A549 (cell line): ENCODE data around the gene SOX5. TPM values are rescaled to one million over a fixed set of nuclear protein-coding genes. Genes with fewer than 3 reads are reported as not detected.

Source experiments
- ATAC-seq, 2 experiments: fragments of 200-7000 bp in 1 of 2; fragments of >200 bp in 1 of 2; cut with Nextera tagmentation in 1 of 2; cut with Tn5 transposase in 1 of 2; 3 replicates each; pipeline versions ENCODE4 v1.8.0 to v1.9.1; 2018 to 2020; ENCODE audit warnings: mild to moderate bottlenecking in 1 of 2, moderate library complexity in 1 of 2
- CTCF ChIA-PET: fragments of 300-600 bp; sonication (Branson Sonifier 250); formaldehyde crosslinking; extraction: SDS; loops from one replicate; lab custom pipeline; 2021; ENCODE audit warnings: antibody characterized with exemption, inconsistent platforms; lab: Yijun Ruan, JAX
- POLR2A ChIA-PET: fragments of 350-600 bp; formaldehyde crosslinking; extraction: SDS; loops from one replicate; lab custom pipeline; 2021; ENCODE audit warnings: antibody characterized with exemption, inconsistent platforms; lab: Yijun Ruan, JAX
- DNase-seq, 2 experiments: peaks; one replicate each; pipeline versions ENCODE4 v3.0.0 to v3.0.0-alpha.2; 2011 to 2016; ENCODE audit warnings: low read depth in 1 of 2, low spot score in 1 of 2
- FAIRE-seq: peaks from 2 replicates; lab custom pipeline; 2011; peaks lifted over from hg19 to GRCh38; lab: Jason Lieb, UNC
- H3K27ac ChIP-seq, 2 experiments: fragments of >200 bp; sonication (Bioruptor Twin); formaldehyde crosslinking; 3 replicates each; pipeline ENCODE4 v1.5.1; 2016 to 2017
- H3K4me1 ChIP-seq: fragments of >200 bp; sonication (Bioruptor Twin); formaldehyde crosslinking; 3 replicates; pipeline ENCODE4 v1.6.1; 2016
- H3K4me2 ChIP-seq: fragments of >200 bp; sonication (Bioruptor Twin); formaldehyde crosslinking; 3 replicates; pipeline ENCODE4 v1.6.1; 2016
- H3K4me3 ChIP-seq: fragments of >200 bp; sonication (Bioruptor Twin); formaldehyde crosslinking; 3 replicates; pipeline ENCODE4 v1.5.1; 2016
- H3K9me3 ChIP-seq: fragments of >200 bp; sonication (Bioruptor Twin); formaldehyde crosslinking; 3 replicates; pipeline ENCODE4 v1.6.1; 2016
- BCL3 ChIP-seq: fragments of >200 bp; sonication (Bioruptor Twin); formaldehyde crosslinking; IDR thresholded peaks from 3 replicates; pipeline ENCODE4 v1.6.1; 2016
- BHLHE40 ChIP-seq: IDR thresholded peaks from 2 replicates; pipeline ENCODE4 v1.6.1; 2012; ENCODE audit warnings: low read depth, low read length, inconsistent platforms
- CBX2 ChIP-seq: fragments of 200-600 bp; sonication (generic); IDR thresholded peaks from 2 replicates; pipeline ENCODE4 v1.6.1; 2016; ENCODE audit warnings: low read depth, mild to moderate bottlenecking, borderline replicate concordance
- CBX8 ChIP-seq: fragments of 200-600 bp; sonication (generic); IDR thresholded peaks from 2 replicates; pipeline ENCODE4 v1.6.1; 2016
- CEBPB ChIP-seq, 2 experiments: fragments of >200 bp in 1 of 2; sonication (Bioruptor Twin) in 1 of 2; formaldehyde crosslinking in 1 of 2; IDR thresholded peaks; 2 replicates each; pipeline ENCODE4 v1.6.1; 2012 to 2016
- CHD2 ChIP-seq: fragments of 150-350 bp; IDR thresholded peaks from 2 replicates; pipeline ENCODE4 v1.6.1; 2014; ENCODE audit warnings: low read length; ENCODE audit not compliant: partially characterized antibody
- CHD4 ChIP-seq: fragments of 200-600 bp; sonication (generic); IDR thresholded peaks from 2 replicates; pipeline ENCODE4 v1.6.1; 2016; ENCODE audit warnings: antibody characterized with exemption, mild to moderate bottlenecking, borderline replicate concordance
- E2F6 ChIP-seq: IDR thresholded peaks from 2 replicates; pipeline ENCODE4 v1.6.1; 2012; ENCODE audit warnings: low read depth, borderline replicate concordance
- FOSB ChIP-seq: fragments of 250-450 bp; sonication (Bioruptor Pico); IDR thresholded peaks from 2 replicates; pipeline ENCODE4 v1.5.0; 2020; ENCODE audit warnings: mild to moderate bottlenecking, moderate library complexity
- FOSL2 ChIP-seq, 2 experiments: fragments of 450-650 bp in 1 of 2; fragments of >200 bp in 1 of 2; sonication (Bioruptor Twin) in 1 of 2; formaldehyde crosslinking; IDR thresholded peaks; 2 replicates each; pipeline versions ENCODE4 v1.5.0 to v1.6.1; 2016 to 2020; ENCODE audit warnings: mild to moderate bottlenecking in 1 of 2, moderate library complexity in 1 of 2
- FOXS1 ChIP-seq: fragments of 250-450 bp; sonication (Bioruptor Pico); IDR thresholded peaks from 2 replicates; pipeline ENCODE4 v1.5.0; 2020; ENCODE audit warnings: mild to moderate bottlenecking, moderate library complexity
- HDAC2 ChIP-seq: fragments of 200-600 bp; sonication (generic); IDR thresholded peaks from 2 replicates; pipeline ENCODE4 v1.6.1; 2016
- HEYL ChIP-seq: fragments of 250-450 bp; sonication (Bioruptor Pico); IDR thresholded peaks from 2 replicates; pipeline ENCODE4 v1.8.0; 2021; ENCODE audit warnings: mild to moderate bottlenecking, moderate library complexity
- HMGXB4 ChIP-seq: fragments of 250-450 bp; sonication (Bioruptor Pico); IDR thresholded peaks from 2 replicates; pipeline ENCODE4 v1.5.0; 2021; ENCODE audit warnings: mild to moderate bottlenecking, moderate library complexity, borderline replicate concordance
- HOXB5 ChIP-seq: fragments of 250-450 bp; sonication (Bioruptor Pico); IDR thresholded peaks from 2 replicates; pipeline ENCODE4 v1.5.0; 2020; ENCODE audit warnings: mild to moderate bottlenecking, moderate library complexity
- KDM5A ChIP-seq: fragments of 200-600 bp; sonication (generic); IDR thresholded peaks from 2 replicates; pipeline ENCODE4 v1.6.1; 2016; ENCODE audit warnings: antibody characterized with exemption, mild to moderate bottlenecking
- MAFK ChIP-seq: fragments of 450-650 bp; IDR thresholded peaks from 2 replicates; pipeline ENCODE4 v1.6.1; 2014; ENCODE audit not compliant: partially characterized antibody
- NR3C1 ChIP-seq: fragments of >200 bp; sonication (Bioruptor Twin); formaldehyde crosslinking; IDR thresholded peaks from 3 replicates; pipeline ENCODE4 v1.6.1; 2017
- POLR2AphosphoS2 ChIP-seq: conservative IDR thresholded peaks from 2 replicates; pipeline ENCODE4 v1.6.1; 2012; ENCODE audit warnings: low read length, improper control_type of control experiment, inconsistent platforms
- RARB ChIP-seq: fragments of 250-450 bp; sonication (Bioruptor Pico); IDR thresholded peaks from 2 replicates; pipeline ENCODE4 v1.8.0; 2021; ENCODE audit warnings: mild to moderate bottlenecking, moderate library complexity
- RCOR1 ChIP-seq: fragments of 150-350 bp; IDR thresholded peaks from 2 replicates; pipeline ENCODE4 v1.6.1; 2014; ENCODE audit warnings: antibody characterized with exemption, low read length, low read depth
- RNF2 ChIP-seq: fragments of 200-600 bp; sonication (generic); IDR thresholded peaks from 2 replicates; pipeline ENCODE4 v1.6.1; 2016; ENCODE audit warnings: low read depth, mild to moderate bottlenecking, antibody characterized with exemption, moderate library complexity, borderline replicate concordance
- SMC3 ChIP-seq: fragments of >200 bp; sonication (Bioruptor Twin); formaldehyde crosslinking; IDR thresholded peaks from 3 replicates; pipeline ENCODE4 v1.6.1; 2018; ENCODE audit warnings: inconsistent platforms
- SREBF2 ChIP-seq: fragments of 450-650 bp; IDR thresholded peaks from 2 replicates; pipeline ENCODE4 v1.6.1; 2014; ENCODE audit warnings: mild to moderate bottlenecking, moderate library complexity
- TFCP2L1 ChIP-seq: fragments of 250-450 bp; sonication (Bioruptor Pico); IDR thresholded peaks from 2 replicates; pipeline ENCODE4 v1.5.0; 2021; ENCODE audit warnings: mild to moderate bottlenecking
- TP53 ChIP-seq: fragments of 250-450 bp; sonication (Bioruptor Pico); IDR thresholded peaks from 2 replicates; pipeline ENCODE4 v1.5.0; 2021; ENCODE audit warnings: mild to moderate bottlenecking, moderate library complexity
- ZSCAN20 ChIP-seq: fragments of 250-450 bp; sonication (Bioruptor Pico); IDR thresholded peaks from 2 replicates; pipeline ENCODE4 v1.8.0; 2022; ENCODE audit warnings: mild to moderate bottlenecking, moderate library complexity
- WGBS: methylation state at CpG from one replicate; pipeline ENCODE4 v1.1.6; 2017; ENCODE audit errors: missing lambda C conversion rate; 5-methylcytosine and 5-hydroxymethylcytosine counted together
- polyA plus RNA-seq, 4 experiments: library from polyadenylated mRNA; depleted of rRNA in 3 of 4; stranded (reverse); fragments of >200 nt; fragmentation: RNase III in 1 of 4; extraction: RNeasy Plus Mini Kit Qiagen cat#74134 plus additional on column Dnase treatment in 1 of 4; gene quantifications; 2 replicates in 3 of 4; 3 replicates in 1 of 4; pipeline ENCODE4 v1.2.3, GENCODE V29; 2011 to 2017

The SOX5 gene
- polyA plus RNA-seq, 2 of the 4 experiments (the other 2 are of a cell fraction), result not detected

- POLR2A ChIA-PET, result no interaction called here
- H3K4me2 ChIP-seq, result no peak overlapping the region
- TF ChIP-seq TFCP2L1 (CRISPR knock-in tag), result no peak
- TF ChIP-seq HEYL (CRISPR knock-in tag), result no peak
- TF ChIP-seq CBX2, result no peak
- TF ChIP-seq SMC3, result no peak
- TF ChIP-seq TP53 (CRISPR knock-in tag), result no peak
- TF ChIP-seq CBX8, result no peak
- TF ChIP-seq, all 56 proteins: peak for 0
- CTCF ChIA-PET, result no interaction called here
- Histone ChIP-seq H3K9me3 (no peaks in the 10 kb centered on the region), H3K4me1 (no peaks in the 10 kb centered on the region), H3K27ac (no peak overlapping the region), H3K4me3 (no peak overlapping the region)
- ATAC-seq (no peak), FAIRE-seq (no peak), DNase-seq (no peak)
- WGBS, result 8% methylated on average over 5 of the region's 5 CpGs
Observed at GRCh38 chr12:23771240-23771949, 178.1 kb downstream of the SOX5 start.

GRCh38 chr12:23770202-23770938, 179.1 kb downstream of the SOX5 start:
- CTCF ChIA-PET, result no interaction called here
- DNase-seq (no peak), FAIRE-seq (no peak)
- Histone ChIP-seq H3K9me3 (no peaks in the 10 kb centered on the region), H3K27ac (no peak overlapping the region), H3K4me2 (no peak overlapping the region)
- 14% methylated on average over 3 of the region's 3 CpGs for WGBS
- TF ChIP-seq MAFK, result no peak
- TF ChIP-seq CBX2, result no peak
- TF ChIP-seq CHD4, result no peak
- TF ChIP-seq NR3C1, result no peak
- TF ChIP-seq CEBPB (IDR thresholded peaks at IDR 0.05), result no peak
- TF ChIP-seq, all 56 proteins: peak for 0
- Histone ChIP-seq H3K4me3 (no peak overlapping the region), H3K4me1 (no peaks in the 10 kb centered on the region)
- POLR2A ChIA-PET, result no interaction called here
- ATAC-seq, result no peak

GRCh38 chr12:23767834-23768233, 181.6 kb downstream of the SOX5 start:
- CTCF ChIA-PET, result no interaction called here
- ATAC-seq, result no peak

GRCh38 chr12:23763724-23764123, 185.7 kb downstream of the SOX5 start:
- CTCF ChIA-PET, result no interaction called here
- no peak overlapping the region for H3K4me2 ChIP-seq
- no peaks in the 10 kb centered on the region for H3K4me1 ChIP-seq
- POLR2A ChIA-PET, result no interaction called here
- TF ChIP-seq CHD2 (no peak), POLR2AphosphoS2 (no peak), MAFK (no peak), RCOR1 (no peak), RARB (no peak), FOSB (CRISPR knock-in tag) (no peak), HEYL (CRISPR knock-in tag) (no peak), RNF2 (no peak), FOXS1 (CRISPR knock-in tag) (no peak), HMGXB4 (no peak), BCL3 (no peak), KDM5A (no peak), HDAC2 (no peak), ZSCAN20 (CRISPR knock-in tag) (no peak), BHLHE40 (no peak)
- ATAC-seq (no peak), DNase-seq (no peak), FAIRE-seq (no peak)
- H3K4me3 ChIP-seq, result no peak overlapping the region
- WGBS, result 2% methylated on average over 1 of the region's 1 CpG
- H3K27ac ChIP-seq, result no peak overlapping the region
- no peaks in the 10 kb centered on the region for H3K9me3 ChIP-seq

More at GRCh38 chr12:23767834-23768233, 181.6 kb downstream of the SOX5 start:
- TF ChIP-seq FOSL2 (IDR thresholded peaks at IDR 0.05) (no peak), FOSL2 (CRISPR knock-in tag; IDR thresholded peaks at IDR 0.05) (no peak), E2F6 (no peak), SREBF2 (no peak), HDAC2 (no peak), HOXB5 (CRISPR knock-in tag) (no peak)
- TF ChIP-seq, all 56 proteins: peak for 0
- no peak for FAIRE-seq
- H3K4me2 ChIP-seq, result no peak overlapping the region
- no peaks in the 10 kb centered on the region for H3K9me3 ChIP-seq
- no peak overlapping the region for H3K27ac ChIP-seq
- no peak for DNase-seq
- no peak overlapping the region for H3K4me3 ChIP-seq
- no peaks in the 10 kb centered on the region for H3K4me1 ChIP-seq
- POLR2A ChIA-PET, result no interaction called here
- WGBS, result 1% methylated on average over 2 of the region's 2 CpGs
